GM10248 (cell line): ENCODE results near the gene APMAP.

ENCODE experiments used
- CTCF ChIA-PET: fragments of 300-600 bp; sonication (Branson Sonifier 250); formaldehyde crosslinking; extraction: SDS; loops from one replicate; lab custom pipeline; 2021; ENCODE audit warnings: antibody characterized with exemption; lab: Yijun Ruan, JAX
- POLR2A ChIA-PET: fragments of 350-650 bp; sonication (Branson Sonifier 250); formaldehyde crosslinking; extraction: SDS; loops from one replicate; lab custom pipeline; 2020; ENCODE audit warnings: antibody characterized with exemption; lab: Yijun Ruan, JAX
- DNase-seq: peaks from one replicate; pipeline ENCODE4 v3.0.0; 2012; ENCODE audit errors: extremely low spot score
- CTCF ChIP-seq: IDR thresholded peaks from 2 replicates; pipeline ENCODE4 v1.5.1; 2012; ENCODE audit warnings: mild to moderate bottlenecking, low read depth; ENCODE audit errors: extremely low read depth, missing control alignments, control extremely low read depth

Gene APMAP

GRCh38 chr20:24965065-24965919 is 27.3 kb downstream of the APMAP start:
- ChIA-PET CTCF (interaction anchor here (0.8 to 1.8 kb wide), 6 partner anchors 10 to 100 kb away, joined by 3 to 5 read pairs (median 4); no protein-coding TSS in a partner anchor), POLR2A (no interaction called here)
- TF ChIP-seq CTCF = no peak
- no peak for DNase-seq

GRCh38 chr20:24964506-24964840 is 28.1 kb downstream of the APMAP start:
- DNase-seq = no peak
- ChIA-PET CTCF (interaction anchor here (0.8 to 1.9 kb wide), 8 partner anchors 9 to 176 kb away, joined by 3 to 7 read pairs (median 4); no protein-coding TSS in a partner anchor), POLR2A (no interaction called here)
- no peak for TF ChIP-seq CTCF

GRCh38 chr20:24963672-24964505 is 28.7 kb downstream of the APMAP start:
- no peak for DNase-seq
- ChIA-PET POLR2A (no interaction called here), CTCF (interaction anchor here (1.0 to 1.9 kb wide), 6 partner anchors 8 to 176 kb away, joined by 3 to 7 read pairs (median 4); no protein-coding TSS in a partner anchor)
- no peak for TF ChIP-seq CTCF

GRCh38 chr20:24962510-24962909 is 30.0 kb downstream of the APMAP start:
- CTCF ChIA-PET = interaction anchor here (0.9 to 1.9 kb wide), 2 partner anchors 13 to 31 kb away, joined by 3 to 7 read pairs; no protein-coding TSS in a partner anchor
- POLR2A ChIA-PET = no interaction called here
- DNase-seq = no peak
- no peak for TF ChIP-seq CTCF

GRCh38 chr20:24962182-24962492 is 30.4 kb downstream of the APMAP start:
- TF ChIP-seq CTCF = no peak
- ChIA-PET POLR2A (no interaction called here), CTCF (interaction anchor here (0.9 kb wide), 1 partner anchor 12 kb away, joined by 3 read pairs; no protein-coding TSS in a partner anchor)
- DNase-seq = no peak
